GM19467 (cell line): Measurements from ENCODE around the gene PLA2G2E.
"Not testable (repeated sequence)": the region's sequence is repeated elsewhere in the genome, so short reads cannot be mapped to it uniquely, and the experiment has no call there.

Experiments used
- ATAC-seq: cut with Tn5 transposase; IDR thresholded peaks from one replicate; pipeline ENCODE4 v1.9.1; 2021; ENCODE audit warnings: mild to moderate bottlenecking, moderate library complexity; ENCODE audit not compliant: unreplicated experiment

Gene PLA2G2E

GRCh38 chr1:19888112-19888511 lies 35.3 kb downstream of the PLA2G2E start:
- no peak for ATAC-seq

GRCh38 chr1:19885821-19886220 lies 37.6 kb downstream of the PLA2G2E start:
- ATAC-seq, result no peak

- no peak for ATAC-seq
These were observed 39.1 kb downstream of the PLA2G2E start for GRCh38 chr1:19884312-19884711.

GRCh38 chr1:19882111-19883071 lies 41.0 kb downstream of the PLA2G2E start, which contains the start of gene OTUD3:
Gene OTUD3, plus strand, starts transcription at chr1:19882395. Its CDS starts 119 bp downstream, at chr1:19882514.
- ATAC-seq, result peak; percentile 91

- ATAC-seq, result not testable (repeated sequence)
These were observed 42.6 kb downstream of the PLA2G2E start for GRCh38 chr1:19880841-19881240.

GRCh38 chr1:19879661-19880060 lies 43.8 kb downstream of the PLA2G2E start:
- ATAC-seq, result no peak

- no peak for ATAC-seq
These were observed 44.2 kb downstream of the PLA2G2E start for GRCh38 chr1:19879227-19879626.

- no peak for ATAC-seq
These were observed 44.8 kb downstream of the PLA2G2E start for GRCh38 chr1:19878637-19878985.

- ATAC-seq, result no peak
These were observed 45.4 kb downstream of the PLA2G2E start for GRCh38 chr1:19877821-19878636.

GRCh38 chr1:19877181-19877750 lies 46.2 kb downstream of the PLA2G2E start:
- no peak for ATAC-seq

- ATAC-seq, result no peak
These were observed 51.2 kb downstream of the PLA2G2E start for GRCh38 chr1:19872190-19872589.
